ENCODE data around the gene PATJ.

Gene PATJ

GRCh38 chr1:61922950-61923480, 180.7 kb downstream of the PATJ start:
- no peak for ATAC-seq
- no peak for TF ChIP-seq ZNF8 (CRISPR knock-in tag; IDR thresholded peaks at IDR 0.05)

- no peak for ATAC-seq
- TF ChIP-seq OSR1 (CRISPR knock-in tag; IDR thresholded peaks at IDR 0.05) (no peak), ZC3H10 (CRISPR knock-in tag; IDR thresholded peaks at IDR 0.05) (no peak), ISL1 (CRISPR knock-in tag; IDR thresholded peaks at IDR 0.05) (no peak), CSDC2 (CRISPR knock-in tag; IDR thresholded peaks at IDR 0.05) (no peak), PATZ1 (CRISPR knock-in tag; IDR thresholded peaks at IDR 0.05; ENCODE audit: borderline replicate concordance) (no peak), CSRNP3 (CRISPR knock-in tag; IDR thresholded peaks at IDR 0.05) (no peak), PPARA (CRISPR knock-in tag; IDR thresholded peaks at IDR 0.05; ENCODE audit: borderline replicate concordance) (no peak), SNAI2 (CRISPR knock-in tag; IDR thresholded peaks at IDR 0.05) (no peak), ARNTL (CRISPR knock-in tag; IDR thresholded peaks at IDR 0.05; ENCODE audit: borderline replicate concordance, low read depth) (no peak), ZNF565 (CRISPR knock-in tag; conservative IDR thresholded peaks at IDR 0.05; ENCODE audit: low read depth) (no peak), BACH2 (CRISPR knock-in tag; IDR thresholded peaks at IDR 0.05; ENCODE audit: borderline replicate concordance) (no peak), ZNF70 (CRISPR knock-in tag; IDR thresholded peaks at IDR 0.05) (no peak), ZNF8 (CRISPR knock-in tag; IDR thresholded peaks at IDR 0.05) (no peak), ZFP3 (CRISPR knock-in tag; IDR thresholded peaks at IDR 0.05) (no peak), RARB (CRISPR knock-in tag; IDR thresholded peaks at IDR 0.05) (no peak), POU6F1 (CRISPR knock-in tag; IDR thresholded peaks at IDR 0.05; ENCODE audit: borderline replicate concordance, low read depth) (no peak), TSHZ2 (CRISPR knock-in tag; IDR thresholded peaks at IDR 0.05) (no peak)
These were observed 183.5 kb downstream of the PATJ start for GRCh38 chr1:61925591-61926298.

GRCh38 chr1:61926597-61926996, 184.3 kb downstream of the PATJ start:
- ATAC-seq = no peak
- TF ChIP-seq CSRNP3 (CRISPR knock-in tag; IDR thresholded peaks at IDR 0.05) (no peak), TSHZ2 (CRISPR knock-in tag; IDR thresholded peaks at IDR 0.05) (no peak), ISL1 (CRISPR knock-in tag; IDR thresholded peaks at IDR 0.05) (peak; percentile 42; the same call in 1 of the 2 replicates)
